ENCODE measurements around the gene SDE2. TPM values are rescaled to one million over a fixed set of nuclear protein-coding genes. Genes with fewer than 3 reads are reported as not detected.
"Not testable (repeated sequence)": the region's sequence is repeated elsewhere in the genome, so short reads cannot be mapped to it uniquely, and the experiment has no call there.

The SDE2 gene
- total and polyA plus RNA-seq, 2 of the 4 experiments (the other 2 are of a cell fraction), result 8.5 to 14.7 TPM

DNA sequence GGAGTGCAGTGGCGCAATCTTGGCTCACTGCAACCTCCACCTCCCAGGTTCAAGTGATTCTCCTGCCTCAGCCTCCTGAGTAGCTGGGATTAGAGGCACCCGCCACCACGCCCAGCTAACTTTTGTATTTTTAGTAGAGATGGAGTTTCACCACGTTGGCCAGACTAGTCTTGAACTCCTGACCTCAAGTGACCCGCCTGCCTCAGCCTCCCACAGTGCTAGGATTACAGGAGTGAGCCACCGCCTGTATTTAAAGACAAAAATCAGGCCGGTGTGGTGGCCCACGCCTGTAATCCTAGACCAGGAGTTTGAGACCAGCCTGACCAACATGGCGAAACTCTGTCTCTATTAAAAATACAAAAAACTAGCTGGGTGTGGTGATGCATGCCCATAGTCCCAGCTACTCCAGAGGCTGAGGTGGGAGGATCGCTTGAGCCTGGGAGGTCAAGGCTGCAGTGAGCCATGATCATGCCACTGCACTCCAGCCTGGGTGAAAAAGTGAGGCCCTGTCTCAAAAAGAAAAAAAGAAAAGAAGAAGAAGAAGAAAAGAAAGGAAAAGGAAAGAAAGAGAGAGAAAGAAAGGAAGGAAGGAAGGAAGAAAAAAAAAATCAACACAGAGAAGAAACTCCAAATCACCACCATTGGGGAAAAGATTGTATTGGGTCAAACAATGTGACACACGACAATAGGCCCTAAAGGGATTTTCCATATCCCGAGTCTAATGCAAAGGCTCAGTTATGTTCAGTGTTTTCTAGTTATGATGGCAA lies 8.2 kb upstream of the SDE2 start:
- WGBS, 2 experiments (ENCODE audit: extremely low coverage in 2 of 2, insufficient read length in 1 of 2), result no CpG with 5 or more reads among the region's 12 CpGs
- H4K8ac ChIP-seq (ENCODE audit: low read depth in 2 of 2, low read length in 2 of 2); H3K14ac ChIP-seq (replicated peaks; ENCODE audit: low read depth, low read length); dilution Hi-C loops (cut with HindIII; ENCODE audit: low sequenced_read_pairs, unreplicated experiment); H4K20me1 ChIP-seq (ENCODE audit: insufficient read depth, low read length); H3K4me2 ChIP-seq (ENCODE audit: low read depth, low read length); H3K36me3 ChIP-seq (ENCODE audit: control insufficient read depth, insufficient read depth, low read length); H2BK120ac ChIP-seq (ENCODE audit: low read depth, low read length); BruUV-seq (replicated peaks); H2BK20ac ChIP-seq (ENCODE audit: low read depth, low read length); CTCF ChIA-PET; H3K9ac ChIP-seq (ENCODE audit: low read depth, low read length); H3K79me1 ChIP-seq (ENCODE audit: low read depth in 1 of 2, low read length in 2 of 2); H3K4me1 ChIP-seq (ENCODE audit: control insufficient read depth, insufficient read depth, low read length); H3K4me3 ChIP-seq (ENCODE audit: insufficient read depth, low read depth, low read length); H3K23ac ChIP-seq (ENCODE audit: low read depth, low read length); DNase-seq; H2AK9ac ChIP-seq (replicated peaks; ENCODE audit: low read depth, low read length, poor library complexity); intact Hi-C loops (cut with micrococcal nuclease); H3K4ac ChIP-seq (ENCODE audit: low read depth, low read length); H3K18ac ChIP-seq (ENCODE audit: low read depth, low read length); H3K27me3 ChIP-seq (ENCODE audit: control insufficient read depth, insufficient read depth, low read length); ATAC-seq (ENCODE audit: low read depth); H4K5ac ChIP-seq (ENCODE audit: low read depth, low read length); H4K91ac ChIP-seq (ENCODE audit: insufficient read depth, low read depth, low read length); H3K9me1 ChIP-seq (ENCODE audit: insufficient read depth, low read length); POLR2A ChIA-PET (ENCODE audit: unreplicated experiment); H2BK15ac ChIP-seq (ENCODE audit: low read depth, low read length); H2AK5ac ChIP-seq (ENCODE audit: low read depth, low read length); H2AFZ ChIP-seq (replicated peaks; ENCODE audit: low read length, poor library complexity); H3K56ac ChIP-seq (ENCODE audit: extremely low read depth, insufficient read depth, low read length); H2BK5ac ChIP-seq (ENCODE audit: low read depth, low read length, poor library complexity, severe bottlenecking); H3K9me3 ChIP-seq (ENCODE audit: control insufficient read depth, insufficient read depth, low read length); H3K27ac ChIP-seq (ENCODE audit: insufficient read depth, low read length): not testable (repeated sequence)
- in situ Hi-C loops (cut with MboI; ENCODE audit: low sequenced_read_pairs), result loop anchor here (5.0 kb wide), 1 partner anchor 50 kb away; no protein-coding TSS in a partner anchor

Data from IMR-90 (cell line).